Vagina (tissue), 2 donors: ENCODE measurements around the gene NECTIN2.

Experiments
- POLR2A ChIP-seq, 2 donors: fragments of 450-650 bp; IDR thresholded peaks; one replicate each; pipeline ENCODE4 v1.6.1; 2017; ENCODE audit warnings: antibody characterized with exemption in 2 of 2, mild to moderate bottlenecking in 2 of 2, moderate library complexity in 2 of 2
- POLR2AphosphoS5 ChIP-seq, 2 donors: sonication (generic); formaldehyde crosslinking; IDR thresholded peaks; one replicate each; pipeline ENCODE4 v1.9.0; 2017; ENCODE audit warnings: antibody characterized with exemption in 2 of 2, mild to moderate bottlenecking in 2 of 2, low read depth in 1 of 2; ENCODE audit not compliant: insufficient read depth in 1 of 2
- TF ChIP-seq, protein P1 (sequence below), 3 experiments: fragments of 450-650 bp in 2 of 3; fragments of 200-600 bp in 1 of 3; sonication (generic) in 1 of 3; IDR thresholded peaks; one replicate each; pipeline ENCODE4 v1.5.1; 2017 to 2019; ENCODE audit warnings: antibody characterized with exemption in 3 of 3, mild to moderate bottlenecking in 2 of 3, moderate library complexity in 2 of 3

DNA sequence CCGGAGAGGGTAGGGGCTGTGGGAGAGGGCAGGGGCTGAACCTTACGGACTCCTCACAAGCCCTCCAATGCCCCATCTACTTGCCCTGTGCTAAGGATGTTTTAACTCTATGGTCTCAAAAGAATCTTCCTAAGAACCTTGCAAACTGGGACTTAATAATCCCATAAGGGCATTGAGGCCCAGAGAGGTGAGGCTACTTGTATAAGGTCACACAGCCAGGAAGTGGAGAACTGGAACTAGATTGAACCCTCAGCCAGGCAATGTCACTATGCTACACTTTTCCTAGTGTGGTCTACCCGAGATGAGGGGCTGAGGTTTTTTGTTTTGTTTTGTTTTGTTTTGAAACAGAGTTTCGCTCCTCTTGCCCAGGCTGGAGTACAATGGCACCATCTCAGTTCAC is 85.4 kb downstream of the NECTIN2 start:
- TF ChIP-seq, protein P1, sequence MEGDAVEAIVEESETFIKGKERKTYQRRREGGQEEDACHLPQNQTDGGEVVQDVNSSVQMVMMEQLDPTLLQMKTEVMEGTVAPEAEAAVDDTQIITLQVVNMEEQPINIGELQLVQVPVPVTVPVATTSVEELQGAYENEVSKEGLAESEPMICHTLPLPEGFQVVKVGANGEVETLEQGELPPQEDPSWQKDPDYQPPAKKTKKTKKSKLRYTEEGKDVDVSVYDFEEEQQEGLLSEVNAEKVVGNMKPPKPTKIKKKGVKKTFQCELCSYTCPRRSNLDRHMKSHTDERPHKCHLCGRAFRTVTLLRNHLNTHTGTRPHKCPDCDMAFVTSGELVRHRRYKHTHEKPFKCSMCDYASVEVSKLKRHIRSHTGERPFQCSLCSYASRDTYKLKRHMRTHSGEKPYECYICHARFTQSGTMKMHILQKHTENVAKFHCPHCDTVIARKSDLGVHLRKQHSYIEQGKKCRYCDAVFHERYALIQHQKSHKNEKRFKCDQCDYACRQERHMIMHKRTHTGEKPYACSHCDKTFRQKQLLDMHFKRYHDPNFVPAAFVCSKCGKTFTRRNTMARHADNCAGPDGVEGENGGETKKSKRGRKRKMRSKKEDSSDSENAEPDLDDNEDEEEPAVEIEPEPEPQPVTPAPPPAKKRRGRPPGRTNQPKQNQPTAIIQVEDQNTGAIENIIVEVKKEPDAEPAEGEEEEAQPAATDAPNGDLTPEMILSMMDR (IDR thresholded peaks at IDR 0.05): no peak
- no peak for TF ChIP-seq POLR2A (IDR thresholded peaks at IDR 0.05)
- TF ChIP-seq POLR2AphosphoS5 (IDR thresholded peaks at IDR 0.05; ENCODE audit: insufficient read depth in 1 of 2, low read depth in 1 of 2): no peak
